Measurements from ENCODE around the gene TEAD1. TPM values are rescaled to one million over a fixed set of nuclear protein-coding genes. Genes with fewer than 3 reads are reported as not detected.

Gene TEAD1
- total RNA-seq, 1 experiment from 2014 or later: 106 TPM

GRCh38 chr11:12692229-12693075 is 18.2 kb downstream of the TEAD1 start:
- TF ChIP-seq, protein P1, sequence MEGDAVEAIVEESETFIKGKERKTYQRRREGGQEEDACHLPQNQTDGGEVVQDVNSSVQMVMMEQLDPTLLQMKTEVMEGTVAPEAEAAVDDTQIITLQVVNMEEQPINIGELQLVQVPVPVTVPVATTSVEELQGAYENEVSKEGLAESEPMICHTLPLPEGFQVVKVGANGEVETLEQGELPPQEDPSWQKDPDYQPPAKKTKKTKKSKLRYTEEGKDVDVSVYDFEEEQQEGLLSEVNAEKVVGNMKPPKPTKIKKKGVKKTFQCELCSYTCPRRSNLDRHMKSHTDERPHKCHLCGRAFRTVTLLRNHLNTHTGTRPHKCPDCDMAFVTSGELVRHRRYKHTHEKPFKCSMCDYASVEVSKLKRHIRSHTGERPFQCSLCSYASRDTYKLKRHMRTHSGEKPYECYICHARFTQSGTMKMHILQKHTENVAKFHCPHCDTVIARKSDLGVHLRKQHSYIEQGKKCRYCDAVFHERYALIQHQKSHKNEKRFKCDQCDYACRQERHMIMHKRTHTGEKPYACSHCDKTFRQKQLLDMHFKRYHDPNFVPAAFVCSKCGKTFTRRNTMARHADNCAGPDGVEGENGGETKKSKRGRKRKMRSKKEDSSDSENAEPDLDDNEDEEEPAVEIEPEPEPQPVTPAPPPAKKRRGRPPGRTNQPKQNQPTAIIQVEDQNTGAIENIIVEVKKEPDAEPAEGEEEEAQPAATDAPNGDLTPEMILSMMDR (conservative IDR thresholded peaks at IDR 0.05): no peak
- TF ChIP-seq EZH2 (IDR thresholded peaks at IDR 0.05; ENCODE audit: low read depth): no peak
- POLR2A ChIA-PET (ENCODE audit: unreplicated experiment): interaction anchor here (0.6 kb wide), 1 partner anchor 162 kb away, joined by 4 read pairs; no protein-coding TSS in a partner anchor
- no peak for DNase-seq
- peaks cover 5% of the 10 kb centered on the region for H3K36me3 ChIP-seq (ENCODE audit: low read depth)
- peak overlapping the region; percentile 72 for H3K4me2 ChIP-seq
- H4K20me1 ChIP-seq (ENCODE audit: insufficient read depth): no peaks in the 10 kb centered on the region
- no peaks in the 10 kb centered on the region for H3K9me3 ChIP-seq (ENCODE audit: insufficient read depth, low read depth)
- no peaks in the 10 kb centered on the region for H3K9me2 ChIP-seq (ENCODE audit: insufficient read depth)
- CTCF ChIA-PET: no interaction called here
- peaks cover 96% of the 10 kb centered on the region for H3K4me1 ChIP-seq (replicated peaks; ENCODE audit: insufficient read depth)
- H2AFZ ChIP-seq: no peak overlapping the region
- peaks cover 93% of the 10 kb centered on the region for H3K79me2 ChIP-seq (ENCODE audit: low read depth)
- intact Hi-C loops (cut with micrococcal nuclease; ENCODE audit: unreplicated experiment): loop anchor here (2.0 to 10.0 kb wide), 2 partner anchors 30 to 608 kb away; no protein-coding TSS in a partner anchor
- no peaks in the 10 kb centered on the region for H3K27me3 ChIP-seq (ENCODE audit: insufficient read depth, low read depth)
- H3F3A ChIP-seq (ENCODE audit: insufficient read depth, low read depth): peaks cover 41% of the 10 kb centered on the region
- BruUV-seq (replicated peaks): no TSS peak
- peak overlapping the region; percentile 41 for H3K4me3 ChIP-seq
- H3K27ac ChIP-seq: peak overlapping the region; percentile 99

DNA sequence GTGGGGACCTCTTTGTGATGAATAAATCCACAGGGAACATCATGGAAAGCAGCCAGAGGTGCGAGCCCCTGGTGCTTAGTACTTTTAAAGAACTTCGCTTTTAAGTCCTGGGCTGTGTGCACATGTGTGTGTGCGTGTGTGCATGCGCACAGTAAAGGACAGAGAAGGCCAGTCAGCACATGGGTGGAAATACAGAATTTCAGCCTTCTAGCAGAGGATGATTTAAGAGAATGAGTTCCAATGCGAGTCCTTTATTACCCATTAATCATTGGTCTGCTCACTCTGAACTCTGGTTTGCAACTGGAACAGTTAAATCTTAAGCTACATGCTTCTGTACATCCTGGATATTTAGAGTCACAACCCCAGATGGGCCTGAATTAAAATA is 18.9 kb downstream of the TEAD1 start:
- H3K27me3 ChIP-seq (ENCODE audit: insufficient read depth, low read depth): no peaks in the 10 kb centered on the region
- no peak overlapping the region for H2AFZ ChIP-seq
- DNase-seq: no peak
- H3K27ac ChIP-seq: peak overlapping the region; percentile 99
- no peaks in the 10 kb centered on the region for H3K9me3 ChIP-seq (ENCODE audit: insufficient read depth, low read depth)
- peaks cover 96% of the 10 kb centered on the region for H3K4me1 ChIP-seq (replicated peaks; ENCODE audit: insufficient read depth)
- peak overlapping the region; percentile 72 for H3K4me2 ChIP-seq
- peaks cover 35% of the 10 kb centered on the region for H3F3A ChIP-seq (ENCODE audit: insufficient read depth, low read depth)
- peaks cover 5% of the 10 kb centered on the region for H3K36me3 ChIP-seq (ENCODE audit: low read depth)
- no TSS peak for BruUV-seq (replicated peaks)
- H3K4me3 ChIP-seq: peak overlapping the region; percentile 41
- no peaks in the 10 kb centered on the region for H4K20me1 ChIP-seq (ENCODE audit: insufficient read depth)
- TF ChIP-seq, protein P1 (conservative IDR thresholded peaks at IDR 0.05): no peak
- TF ChIP-seq EZH2 (IDR thresholded peaks at IDR 0.05; ENCODE audit: low read depth): no peak
- intact Hi-C loops (cut with micrococcal nuclease; ENCODE audit: unreplicated experiment): loop anchor here (2.0 to 10.0 kb wide), 2 partner anchors 30 to 608 kb away; no protein-coding TSS in a partner anchor
- ChIA-PET POLR2A (ENCODE audit: unreplicated experiment) (no interaction called here), CTCF (no interaction called here)
- H3K9me2 ChIP-seq (ENCODE audit: insufficient read depth): no peaks in the 10 kb centered on the region
- H3K79me2 ChIP-seq (ENCODE audit: low read depth): peaks cover 93% of the 10 kb centered on the region

DNA sequence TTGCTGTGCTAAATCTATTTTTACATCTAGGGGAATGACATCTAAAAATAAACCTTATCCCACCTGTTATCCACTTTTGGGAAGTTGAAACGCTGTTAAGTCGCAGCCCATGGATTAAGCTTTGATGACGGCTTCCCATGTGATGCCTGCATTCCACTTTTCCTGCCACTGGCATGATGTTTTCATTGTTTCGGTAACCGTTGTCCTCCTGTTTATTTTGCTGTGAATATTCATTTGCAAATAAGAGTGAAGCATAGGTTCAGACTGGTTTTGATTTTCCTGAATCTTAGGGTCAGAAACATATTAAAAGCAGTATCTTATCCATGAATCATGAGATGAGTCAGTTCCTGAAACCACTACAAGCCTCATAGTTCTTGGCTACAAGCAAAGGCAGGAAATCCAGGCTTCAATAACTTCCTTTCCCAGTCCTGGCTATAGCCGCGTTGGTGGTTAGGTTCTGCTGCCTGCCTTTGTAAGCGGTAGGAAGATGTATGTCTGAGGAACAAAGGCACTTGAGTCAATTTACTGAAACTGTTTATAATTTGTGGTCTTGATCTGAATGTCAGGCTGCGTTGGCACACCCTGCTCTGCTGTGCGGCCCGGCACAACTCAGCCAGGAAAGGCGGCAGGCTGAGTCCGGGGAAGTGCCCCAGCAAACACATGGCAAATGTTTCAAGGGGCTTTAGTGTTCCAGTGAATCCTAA is 19.4 kb downstream of the TEAD1 start:
- ChIA-PET CTCF (interaction anchor here (0.7 kb wide), 1 partner anchor 41 kb away, joined by 3 read pairs; no protein-coding TSS in a partner anchor), POLR2A (ENCODE audit: unreplicated experiment) (interaction anchor here (0.7 kb wide), 1 partner anchor 104 kb away, joined by 5 read pairs; no protein-coding TSS in a partner anchor)
- Histone ChIP-seq H3K27me3 (ENCODE audit: insufficient read depth, low read depth) (no peaks in the 10 kb centered on the region), H3K9me3 (ENCODE audit: insufficient read depth, low read depth) (no peaks in the 10 kb centered on the region), H3K79me2 (ENCODE audit: low read depth) (peaks cover 93% of the 10 kb centered on the region), H3K4me1 (replicated peaks; ENCODE audit: insufficient read depth) (peaks cover 96% of the 10 kb centered on the region), H3K4me2 (peak overlapping the region; percentile 72), H3K36me3 (ENCODE audit: low read depth) (peaks cover 5% of the 10 kb centered on the region), H4K20me1 (ENCODE audit: insufficient read depth) (no peaks in the 10 kb centered on the region), H2AFZ (no peak overlapping the region), H3K27ac (peak overlapping the region; percentile 99), H3K9me2 (ENCODE audit: insufficient read depth) (no peaks in the 10 kb centered on the region), H3F3A (ENCODE audit: insufficient read depth, low read depth) (peaks cover 31% of the 10 kb centered on the region), H3K4me3 (peak overlapping the region; percentile 49)
- DNase-seq: peak; percentile 44 to 92
- TSS peak; percentile 83 for BruUV-seq (replicated peaks)
- TF ChIP-seq EZH2 (IDR thresholded peaks at IDR 0.05; ENCODE audit: low read depth): no peak
- TF ChIP-seq, protein P1 (conservative IDR thresholded peaks at IDR 0.05): no peak
- intact Hi-C loops (cut with micrococcal nuclease; ENCODE audit: unreplicated experiment): loop anchor here (2.0 to 10.0 kb wide), 2 partner anchors 29 to 609 kb away; no protein-coding TSS in a partner anchor
